Ascending aorta (tissue), 2 donors: ENCODE measurements around the gene GALNT9. TPM values are rescaled to one million over a fixed set of nuclear protein-coding genes. Genes with fewer than 3 reads are reported as not detected.

Experiments used
- DNase-seq, 2 donors: peaks; one replicate each; pipeline ENCODE4 v3.0.0-alpha.2; 2019; ENCODE audit warnings: low spot score in 2 of 2
- H3K27ac ChIP-seq, 2 donors: fragments of 200-600 bp; sonication (generic); one replicate each; pipeline ENCODE4 v1.5.1; 2016 to 2017; ENCODE audit warnings: mild to moderate bottlenecking in 1 of 2
- H3K27me3 ChIP-seq: fragments of 200-600 bp; sonication (generic); one replicate; pipeline ENCODE4 v1.5.1; 2017
- H3K36me3 ChIP-seq, 2 donors: fragments of 200-600 bp; sonication (generic); one replicate each; pipeline ENCODE4 v1.5.1; 2016
- H3K4me1 ChIP-seq, 2 donors: fragments of 200-600 bp; sonication (generic); one replicate each; pipeline ENCODE4 v1.5.1; 2016 to 2017; ENCODE audit warnings: mild to moderate bottlenecking in 1 of 2
- H3K4me3 ChIP-seq, 2 donors: fragments of 200-600 bp; sonication (generic); one replicate each; pipeline ENCODE4 v1.5.1; 2016 to 2017; ENCODE audit warnings: mild to moderate bottlenecking in 1 of 2
- H3K9me3 ChIP-seq, 2 donors: fragments of 200-600 bp; sonication (generic); one replicate each; pipeline ENCODE4 v1.5.1; 2016
- CTCF ChIP-seq, 3 experiments: fragments of 200-600 bp in 2 of 3; fragments of 450-650 bp in 1 of 3; sonication (generic) in 2 of 3; IDR thresholded peaks; one replicate each; pipeline ENCODE4 v1.5.1; 2016 to 2019; ENCODE audit warnings: antibody characterized with exemption in 3 of 3, mild to moderate bottlenecking in 1 of 3, moderate library complexity in 1 of 3
- intact Hi-C: fragments of 100-400 bp; cut with DNase I; formaldehyde crosslinking; loops from one replicate; pipeline ENCODE4 v1.15.1; 2023
- total RNA-seq: library from RNA; depleted of rRNA; stranded (reverse); fragments of >200 nt; gene quantifications from one replicate; pipeline ENCODE4 v1.1.0, GENCODE V29; 2016

The GALNT9 gene
- total RNA-seq, 1 donor from 2014 or later = not detected

GRCh38 chr12:132277949-132278348 lies 51.4 kb downstream of the GALNT9 start:
- no peaks in the 10 kb centered on the region for H3K27me3 ChIP-seq
- no peak for DNase-seq
- intact Hi-C loops = no loop called here
- H3K4me3 ChIP-seq = no peak overlapping the region
- H3K4me1 ChIP-seq = no peaks in the 10 kb centered on the region
- no peaks in the 10 kb centered on the region for H3K36me3 ChIP-seq
- H3K27ac ChIP-seq = no peak overlapping the region
- no peak for TF ChIP-seq CTCF (IDR thresholded peaks at IDR 0.05)
- no peaks in the 10 kb centered on the region for H3K9me3 ChIP-seq

DNA sequence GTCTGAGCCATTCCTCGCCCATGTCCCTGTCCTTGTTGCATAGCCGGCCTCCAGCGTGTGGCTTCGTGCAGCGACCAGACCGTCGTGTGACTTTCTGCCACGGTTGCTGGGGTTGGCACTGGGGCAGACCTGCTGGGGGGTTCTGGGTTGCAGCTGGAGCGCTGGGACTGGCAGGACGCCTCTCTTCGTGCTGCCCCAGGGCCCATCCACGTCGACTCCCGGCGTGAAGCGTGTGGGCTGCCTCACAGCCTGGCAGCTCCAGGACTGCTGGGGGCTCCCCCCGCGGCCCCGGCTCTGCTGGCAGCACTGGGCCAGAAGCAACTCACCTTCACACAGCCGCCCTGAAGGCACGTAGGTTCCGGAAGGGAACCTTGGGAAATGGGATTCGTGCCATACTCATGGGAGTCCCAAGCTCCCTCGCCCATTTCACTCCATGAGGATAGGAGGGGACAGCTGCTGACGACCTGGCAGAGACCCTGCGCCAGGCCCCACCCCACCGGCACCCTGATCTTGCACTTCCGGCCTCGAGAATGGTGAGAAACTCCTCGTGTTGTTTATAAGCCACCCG lies 51.9 kb downstream of the GALNT9 start:
- H3K4me3 ChIP-seq = no peak overlapping the region
- H3K4me1 ChIP-seq = no peaks in the 10 kb centered on the region
- no peak for DNase-seq
- no peak for TF ChIP-seq CTCF (IDR thresholded peaks at IDR 0.05)
- H3K27ac ChIP-seq = no peak overlapping the region
- H3K27me3 ChIP-seq = no peaks in the 10 kb centered on the region
- no peaks in the 10 kb centered on the region for H3K36me3 ChIP-seq
- intact Hi-C loops = no loop called here
- H3K9me3 ChIP-seq = no peaks in the 10 kb centered on the region

DNA sequence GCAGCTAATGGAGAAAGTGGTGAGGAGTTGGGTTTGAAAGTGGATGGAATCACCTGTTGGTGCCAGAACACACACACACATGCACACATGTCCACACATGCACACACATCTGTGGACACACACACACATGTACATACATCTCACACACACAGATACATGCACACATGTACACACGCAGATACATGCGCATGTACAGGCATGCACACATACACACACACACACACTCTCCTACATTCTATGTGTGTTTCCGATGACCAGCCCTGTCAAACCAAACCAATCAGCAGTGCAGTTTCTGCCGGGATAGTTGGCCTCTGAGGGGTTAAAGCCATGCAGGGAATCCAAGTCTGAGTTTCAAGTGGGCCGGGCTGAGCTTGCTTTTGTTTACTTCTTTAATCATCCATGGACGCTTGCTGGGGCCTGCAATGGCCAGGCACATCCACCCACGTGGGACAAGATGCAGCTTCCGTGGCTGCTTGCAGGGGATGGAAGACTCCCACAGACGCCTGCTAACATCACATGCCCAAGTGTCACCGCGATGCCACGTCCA lies 52.5 kb downstream of the GALNT9 start:
- Histone ChIP-seq H3K27ac (no peak overlapping the region), H3K4me3 (no peak overlapping the region), H3K9me3 (no peaks in the 10 kb centered on the region), H3K4me1 (no peaks in the 10 kb centered on the region), H3K36me3 (no peaks in the 10 kb centered on the region), H3K27me3 (no peaks in the 10 kb centered on the region)
- no peak for TF ChIP-seq CTCF (IDR thresholded peaks at IDR 0.05)
- intact Hi-C loops = no loop called here
- no peak for DNase-seq

DNA sequence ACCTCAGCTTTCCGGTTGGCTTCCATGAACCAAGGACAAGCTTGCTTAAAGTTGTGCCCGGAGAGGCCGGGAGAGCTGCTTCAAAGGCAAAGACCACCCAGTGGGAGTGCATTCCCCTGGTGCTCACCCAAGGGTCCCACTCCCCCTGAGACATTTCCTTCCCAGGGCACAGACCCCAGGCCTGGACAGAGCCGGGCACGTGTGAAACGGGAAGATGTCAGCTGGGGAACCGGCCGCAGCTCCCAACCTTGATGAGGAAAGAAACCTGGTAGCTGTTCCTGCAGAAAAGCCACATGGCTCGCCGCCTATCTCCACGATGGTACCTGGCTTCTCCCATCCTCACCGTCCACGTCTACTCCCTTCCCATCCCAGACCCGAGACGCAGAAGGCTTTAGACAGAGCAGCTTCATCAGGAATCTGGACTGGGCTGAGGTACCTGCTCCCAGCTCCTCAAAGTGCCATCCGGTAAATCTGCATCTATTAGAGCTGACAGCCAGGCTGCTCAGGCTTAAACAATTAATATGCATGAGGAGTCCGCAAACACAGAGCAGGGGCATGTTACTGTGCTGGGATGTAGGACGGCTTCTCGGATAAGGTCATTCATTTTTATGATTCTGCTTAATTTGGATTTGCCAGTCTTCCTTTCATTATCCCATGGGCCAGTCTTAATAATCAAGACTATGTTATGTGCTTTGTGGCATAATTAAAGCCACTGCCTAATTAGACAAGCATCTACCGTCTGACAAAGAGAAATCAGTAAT lies 53.1 kb downstream of the GALNT9 start:
- Histone ChIP-seq H3K27me3 (no peaks in the 10 kb centered on the region), H3K4me3 (no peak overlapping the region)
- intact Hi-C loops = no loop called here

DNA sequence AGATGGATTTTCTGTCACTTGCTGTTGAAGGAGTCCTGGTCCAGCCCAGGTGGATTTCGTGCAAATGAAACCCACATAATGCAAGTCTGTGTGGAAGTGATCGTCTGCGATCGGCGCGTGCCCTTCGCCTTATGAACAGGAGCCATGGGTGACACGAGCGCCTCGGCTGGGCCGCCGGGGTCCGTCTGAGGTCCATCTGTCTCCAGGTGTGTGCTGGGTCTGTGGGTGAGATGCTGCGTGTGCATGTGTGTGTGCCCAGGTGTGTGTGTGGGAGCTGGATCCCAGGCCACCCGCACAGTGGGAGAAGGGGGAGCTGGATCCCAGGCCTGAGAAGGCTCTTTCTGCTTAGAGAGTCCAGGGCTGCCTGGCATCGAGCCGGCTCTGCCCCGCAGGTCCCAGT lies 53.8 kb downstream of the GALNT9 start:
- no peak overlapping the region for H3K27ac ChIP-seq
- no peaks in the 10 kb centered on the region for H3K4me1 ChIP-seq
- H3K36me3 ChIP-seq = no peaks in the 10 kb centered on the region
- intact Hi-C loops = no loop called here
- H3K9me3 ChIP-seq = no peaks in the 10 kb centered on the region
- no peak overlapping the region for H3K4me3 ChIP-seq
- no peak for DNase-seq
- no peaks in the 10 kb centered on the region for H3K27me3 ChIP-seq
- TF ChIP-seq CTCF (IDR thresholded peaks at IDR 0.05) = no peak

More for the DNA sequence above, 53.1 kb downstream of the GALNT9 start:
- Histone ChIP-seq H3K4me1 (no peaks in the 10 kb centered on the region), H3K36me3 (no peaks in the 10 kb centered on the region), H3K27ac (no peak overlapping the region), H3K9me3 (no peaks in the 10 kb centered on the region)
- no peak for TF ChIP-seq CTCF (IDR thresholded peaks at IDR 0.05)
- DNase-seq = no peak
